GM12878 (cell line): ENCODE results near the gene SNX13. TPM values are rescaled to one million over a fixed set of nuclear protein-coding genes. Genes with fewer than 3 reads are reported as not detected.

Experiments used
- ATAC-seq: fragments of 200-7000 bp; cut with Tn5 transposase; 3 replicates; pipeline ENCODE4 v1.9.1; 2020; ENCODE audit warnings: mild to moderate bottlenecking, moderate library complexity
- BruUV-seq: library from RNA; stranded (reverse); fragments of 400-500 nt; replicated peaks from 2 replicates; lab custom pipeline; 2021; lab: Mats Ljungman, UMichigan
- CTCF ChIA-PET: fragments of 300-600 bp; sonication (Branson Sonifier 250); formaldehyde crosslinking; extraction: SDS; loops from one replicate; lab custom pipeline; 2021; ENCODE audit warnings: inconsistent platforms; lab: Yijun Ruan, JAX
- POLR2A ChIA-PET: fragments of 350-600 bp; formaldehyde crosslinking; extraction: SDS; loops from one replicate; lab custom pipeline; 2021; ENCODE audit warnings: inconsistent platforms; lab: Charles Lee
- RAD21 ChIA-PET: fragments of 300-600 bp; sonication (Branson Sonifier 250); formaldehyde crosslinking; loops from one replicate; lab custom pipeline; 2023; ENCODE audit warnings: antibody characterized with exemption; ENCODE audit not compliant: unreplicated experiment; lab: Charles Lee
- SMC1A ChIA-PET: fragments of 300-600 bp; sonication (Branson Sonifier 250); formaldehyde crosslinking; loops from one replicate; lab custom pipeline; 2023; ENCODE audit not compliant: unreplicated experiment, uncharacterized antibody; lab: Charles Lee
- DNase-seq: peaks from one replicate; pipeline ENCODE4 v3.0.0-alpha.2; 2011; ENCODE audit warnings: low read depth, low spot score
- FAIRE-seq: peaks from 3 replicates; lab custom pipeline; 2011; peaks lifted over from hg19 to GRCh38; lab: Jason Lieb, UNC
- H2AFZ ChIP-seq: 2 replicates; pipeline ENCODE4 v1.6.0; 2011; ENCODE audit warnings: low read depth, low read length, control low read depth; ENCODE audit not compliant: control insufficient read depth
- H3K27ac ChIP-seq: 2 replicates; pipeline ENCODE4 v1.5.1; 2011; ENCODE audit warnings: control low read depth; ENCODE audit not compliant: control insufficient read depth, insufficient read depth
- H3K27me3 ChIP-seq, 2 experiments: replicated peaks in 1 of 2; 2 replicates each; pipeline versions ENCODE4 v1.6.0 to v1.6.1; 2011; ENCODE audit warnings: low read length in 1 of 2; ENCODE audit not compliant: control insufficient read depth in 2 of 2, insufficient read depth in 2 of 2
- H3K36me3 ChIP-seq, 2 experiments: 2 replicates each; pipeline ENCODE4 v1.5.1; 2011; ENCODE audit warnings: low read length in 1 of 2; ENCODE audit not compliant: control insufficient read depth in 2 of 2, insufficient read depth in 2 of 2
- H3K4me1 ChIP-seq: 2 replicates; pipeline ENCODE4 v1.6.1; 2011; ENCODE audit warnings: mild to moderate bottlenecking, low read length, moderate library complexity, mixed read lengths; ENCODE audit not compliant: control insufficient read depth, insufficient read depth
- H3K4me2 ChIP-seq: 2 replicates; pipeline ENCODE4 v1.6.0; 2011; ENCODE audit warnings: control low read depth; ENCODE audit not compliant: control insufficient read depth, insufficient read depth
- H3K4me3 ChIP-seq: fragments of 200-600 bp; sonication (generic); 2 replicates; pipeline ENCODE4 v1.5.1; 2016
- H3K79me2 ChIP-seq: 2 replicates; pipeline ENCODE4 v1.6.0; 2011; ENCODE audit warnings: low read length; ENCODE audit not compliant: control insufficient read depth, insufficient read depth
- H3K9ac ChIP-seq: 2 replicates; pipeline ENCODE4 v1.8.0; 2011; ENCODE audit warnings: low read length, control low read depth, mixed read lengths; ENCODE audit not compliant: control insufficient read depth, insufficient read depth
- H3K9me3 ChIP-seq: replicated peaks from 3 replicates; pipeline ENCODE4 v1.5.1; 2011; ENCODE audit warnings: mild to moderate bottlenecking, low read length; ENCODE audit not compliant: control insufficient read depth, insufficient read depth
- H4K20me1 ChIP-seq: 2 replicates; pipeline ENCODE4 v1.6.0; 2011; ENCODE audit not compliant: control insufficient read depth, insufficient read depth
- BMI1 ChIP-seq: fragments of 450-650 bp; IDR thresholded peaks from 2 replicates; pipeline ENCODE4 v1.6.1; 2016; ENCODE audit warnings: mild to moderate bottlenecking, moderate library complexity, borderline replicate concordance
- CHD2 ChIP-seq: IDR thresholded peaks from 2 replicates; pipeline ENCODE4 v1.6.1; 2011; ENCODE audit warnings: low read depth, low read length, improper control_type of control experiment, borderline replicate concordance
- CUX1 ChIP-seq: IDR thresholded peaks from 2 replicates; pipeline ENCODE4 v1.6.1; 2012; ENCODE audit warnings: improper control_type of control experiment, low read depth, low read length; ENCODE audit not compliant: insufficient replicate concordance
- NBN ChIP-seq: fragments of 450-650 bp; IDR thresholded peaks from 2 replicates; pipeline ENCODE4 v1.6.1; 2016
- NR2F1 ChIP-seq: fragments of 450-650 bp; conservative IDR thresholded peaks from 2 replicates; pipeline ENCODE4 v1.6.1; 2017; ENCODE audit warnings: mild to moderate bottlenecking
- POLR2AphosphoS5 ChIP-seq: IDR thresholded peaks from 2 replicates; pipeline ENCODE4 v1.6.1; 2011; ENCODE audit warnings: mild to moderate bottlenecking, low read length, inconsistent platforms
- SIN3A ChIP-seq: IDR thresholded peaks from 2 replicates; pipeline ENCODE4 v1.6.1; 2012; ENCODE audit warnings: low read depth, low read length, improper control_type of control experiment
- TCF12 ChIP-seq: IDR thresholded peaks from 2 replicates; pipeline ENCODE4 v1.6.1; 2011; ENCODE audit warnings: low read depth, mild to moderate bottlenecking, low read length
- WGBS: methylation state at CpG from one replicate; pipeline ENCODE4 v1.1.6; 2016; ENCODE audit warnings: low lambda C conversion rate; ENCODE audit not compliant: insufficient replicate concordance, insufficient coverage; ENCODE audit errors: missing lambda C conversion rate; 5-methylcytosine and 5-hydroxymethylcytosine counted together
- in situ Hi-C: fragments of 300-500 bp; cut with MboI; formaldehyde crosslinking; loops from 9 replicates; pipeline ENCODE4 v1.14.3; 2018; ENCODE audit warnings: mixed read lengths
- intact Hi-C: fragments of 100-400 bp; cut with micrococcal nuclease; formaldehyde crosslinking; loops from one replicate; pipeline ENCODE4 v1.14.2; 2022; ENCODE audit not compliant: unreplicated experiment
- polyA plus RNA-seq, 11 experiments: library from polyadenylated mRNA; depleted of rRNA in 4 of 11; unstranded in 6 of 11; stranded (reverse) in 5 of 11; fragments of >200 nt; fragmentation: Nextera tagmentation in 4 of 11; fragmentation: Illumina TruSeq in 1 of 11; extraction: Ambion mirVana in 4 of 11; extraction: Trizol in 1 of 11; gene quantifications; 1 replicate in 1 of 11; 2 replicates in 10 of 11; pipeline versions ENCODE4 v1.2.1 to v1.2.3, GENCODE V29; 2011 to 2016; ENCODE audit warnings: inconsistent platforms in 2 of 11, missing spikeins in 2 of 11, low read depth in 1 of 11
- total RNA-seq, 4 experiments: library from RNA; depleted of rRNA in 3 of 4; stranded (reverse); fragments of >200 nt in 3 of 4; fragmentation: Illumina TruSeq in 1 of 4; extraction: Trizol in 1 of 4; gene quantifications; 2 replicates each; pipeline versions ENCODE4 v1.2.1 to v1.2.3, GENCODE V29; 2013 to 2021
- TF ChIP-seq, protein P1 (sequence below): fragments of 450-650 bp; IDR thresholded peaks from 2 replicates; pipeline ENCODE4 v1.6.1; 2014; ENCODE audit warnings: mild to moderate bottlenecking
- TF ChIP-seq, protein P2 (sequence below): IDR thresholded peaks from 2 replicates; pipeline ENCODE4 v1.6.1; 2011; ENCODE audit warnings: low read depth, low read length, improper control_type of control experiment, borderline replicate concordance

Gene SNX13
- total and polyA plus RNA-seq, 10 of the 15 experiments (the other 5 are each of a cell fraction or from before 2014, with no cell fraction given), result 2.2 to 17.1 (median 11.9) TPM

DNA sequence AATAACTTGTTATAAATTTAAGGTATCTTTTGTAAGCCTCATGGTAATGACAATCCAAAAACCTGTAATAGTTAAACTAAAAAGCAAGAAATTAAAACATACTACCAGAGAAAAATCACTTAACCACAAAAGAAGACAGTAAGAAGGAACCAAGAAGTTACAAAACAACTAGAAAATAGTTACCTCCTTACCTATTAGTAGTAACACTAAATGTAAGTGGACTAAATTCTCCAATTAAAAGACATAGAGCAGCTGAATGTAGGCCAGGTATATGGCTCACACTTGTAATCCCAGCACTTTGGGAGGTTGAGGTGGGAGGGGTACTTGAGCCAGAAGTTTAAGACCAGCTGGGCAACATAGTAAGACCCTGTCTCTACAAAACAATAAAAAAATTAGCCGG lies 84.0 kb downstream of the SNX13 start:
- H3K9me3 ChIP-seq, result peaks cover 4% of the 10 kb centered on the region; the same call in 2 of the 3 replicates
- no peaks in the 10 kb centered on the region for H3K4me1 ChIP-seq
- no TSS peak for BruUV-seq
- no peak overlapping the region for H3K4me3 ChIP-seq
- no peak for ATAC-seq
- no peak overlapping the region for H3K9ac ChIP-seq
- no peaks in the 10 kb centered on the region for H3K79me2 ChIP-seq
- SMC1A ChIA-PET, result no interaction called here
- CTCF ChIA-PET, result interaction anchor here (0.9 to 1.1 kb wide), 2 partner anchors 8 to 90 kb away, joined by 3 read pairs; no protein-coding TSS in a partner anchor
- 100% methylated on average over 1 of the region's 1 CpG for WGBS
- FAIRE-seq, result no peak
- no peaks in the 10 kb centered on the region for H3K36me3 ChIP-seq
- POLR2A ChIA-PET, result no interaction called here
- TF ChIP-seq POLR2AphosphoS5 (no peak), NBN (no peak), NR2F1 (no peak), CUX1 (no peak), CHD2 (no peak), BMI1 (no peak), TCF12 (no peak), SIN3A (no peak)
- TF ChIP-seq, protein P1, sequence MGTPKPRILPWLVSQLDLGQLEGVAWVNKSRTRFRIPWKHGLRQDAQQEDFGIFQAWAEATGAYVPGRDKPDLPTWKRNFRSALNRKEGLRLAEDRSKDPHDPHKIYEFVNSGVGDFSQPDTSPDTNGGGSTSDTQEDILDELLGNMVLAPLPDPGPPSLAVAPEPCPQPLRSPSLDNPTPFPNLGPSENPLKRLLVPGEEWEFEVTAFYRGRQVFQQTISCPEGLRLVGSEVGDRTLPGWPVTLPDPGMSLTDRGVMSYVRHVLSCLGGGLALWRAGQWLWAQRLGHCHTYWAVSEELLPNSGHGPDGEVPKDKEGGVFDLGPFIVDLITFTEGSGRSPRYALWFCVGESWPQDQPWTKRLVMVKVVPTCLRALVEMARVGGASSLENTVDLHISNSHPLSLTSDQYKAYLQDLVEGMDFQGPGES, result no peak
- TF ChIP-seq, protein P2, sequence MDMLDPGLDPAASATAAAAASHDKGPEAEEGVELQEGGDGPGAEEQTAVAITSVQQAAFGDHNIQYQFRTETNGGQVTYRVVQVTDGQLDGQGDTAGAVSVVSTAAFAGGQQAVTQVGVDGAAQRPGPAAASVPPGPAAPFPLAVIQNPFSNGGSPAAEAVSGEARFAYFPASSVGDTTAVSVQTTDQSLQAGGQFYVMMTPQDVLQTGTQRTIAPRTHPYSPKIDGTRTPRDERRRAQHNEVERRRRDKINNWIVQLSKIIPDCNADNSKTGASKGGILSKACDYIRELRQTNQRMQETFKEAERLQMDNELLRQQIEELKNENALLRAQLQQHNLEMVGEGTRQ, result no peak
- no peak overlapping the region for H3K27ac ChIP-seq
- intact Hi-C loops (no loop called here), in situ Hi-C loops (no loop called here)
- no peak overlapping the region for H2AFZ ChIP-seq
- DNase-seq, result no peak
- RAD21 ChIA-PET, result no interaction called here
- no peak overlapping the region for H3K4me2 ChIP-seq
- no peaks in the 10 kb centered on the region for H3K27me3 ChIP-seq
- no peaks in the 10 kb centered on the region for H4K20me1 ChIP-seq
